Ascending aorta (tissue), 2 donors: ENCODE data around the gene ASB6. TPM values are rescaled to one million over a fixed set of nuclear protein-coding genes. Genes with fewer than 3 reads are reported as not detected.

Source experiments
- DNase-seq, 2 donors: peaks; one replicate each; pipeline ENCODE4 v3.0.0-alpha.2; 2019; ENCODE audit warnings: low spot score in 2 of 2
- H3K27ac ChIP-seq, 2 donors: fragments of 200-600 bp; sonication (generic); one replicate each; pipeline ENCODE4 v1.5.1; 2016 to 2017; ENCODE audit warnings: mild to moderate bottlenecking in 1 of 2
- H3K27me3 ChIP-seq: fragments of 200-600 bp; sonication (generic); one replicate; pipeline ENCODE4 v1.5.1; 2017
- H3K36me3 ChIP-seq, 2 donors: fragments of 200-600 bp; sonication (generic); one replicate each; pipeline ENCODE4 v1.5.1; 2016
- H3K4me1 ChIP-seq, 2 donors: fragments of 200-600 bp; sonication (generic); one replicate each; pipeline ENCODE4 v1.5.1; 2016 to 2017; ENCODE audit warnings: mild to moderate bottlenecking in 1 of 2
- H3K4me3 ChIP-seq, 2 donors: fragments of 200-600 bp; sonication (generic); one replicate each; pipeline ENCODE4 v1.5.1; 2016 to 2017; ENCODE audit warnings: mild to moderate bottlenecking in 1 of 2
- H3K9me3 ChIP-seq, 2 donors: fragments of 200-600 bp; sonication (generic); one replicate each; pipeline ENCODE4 v1.5.1; 2016
- intact Hi-C: fragments of 100-400 bp; cut with DNase I; formaldehyde crosslinking; loops from one replicate; pipeline ENCODE4 v1.15.1; 2023
- total RNA-seq: library from RNA; depleted of rRNA; stranded (reverse); fragments of >200 nt; gene quantifications from one replicate; pipeline ENCODE4 v1.1.0, GENCODE V29; 2016
- TF ChIP-seq, protein P1 (sequence below), 3 experiments: fragments of 200-600 bp in 2 of 3; fragments of 450-650 bp in 1 of 3; sonication (generic) in 2 of 3; IDR thresholded peaks; one replicate each; pipeline ENCODE4 v1.5.1; 2016 to 2019; ENCODE audit warnings: antibody characterized with exemption in 3 of 3, mild to moderate bottlenecking in 1 of 3, moderate library complexity in 1 of 3

Gene ASB6
- total RNA-seq, 1 donor from 2014 or later, result 29.7 TPM

DNA sequence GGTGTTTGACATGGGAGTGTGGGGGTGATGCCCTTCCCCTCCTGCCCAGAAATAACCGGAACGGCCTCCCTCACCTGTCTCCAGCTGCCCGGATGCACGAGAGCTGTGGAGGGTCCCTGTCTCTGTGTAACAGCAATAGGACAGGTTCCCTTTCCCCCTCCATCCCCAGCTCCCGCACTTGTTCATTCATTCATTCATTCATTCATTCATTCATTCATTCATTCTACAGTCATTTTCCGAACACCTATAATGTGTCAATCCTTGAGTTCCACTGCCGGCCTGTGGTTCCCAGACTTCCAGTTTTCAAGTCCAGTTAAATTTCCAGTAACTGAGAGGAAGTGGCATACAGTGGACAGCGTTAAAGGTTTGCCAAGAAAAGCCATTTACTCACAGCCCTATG lies 30.8 kb upstream of the ASB6 start:
- TF ChIP-seq, protein P1, sequence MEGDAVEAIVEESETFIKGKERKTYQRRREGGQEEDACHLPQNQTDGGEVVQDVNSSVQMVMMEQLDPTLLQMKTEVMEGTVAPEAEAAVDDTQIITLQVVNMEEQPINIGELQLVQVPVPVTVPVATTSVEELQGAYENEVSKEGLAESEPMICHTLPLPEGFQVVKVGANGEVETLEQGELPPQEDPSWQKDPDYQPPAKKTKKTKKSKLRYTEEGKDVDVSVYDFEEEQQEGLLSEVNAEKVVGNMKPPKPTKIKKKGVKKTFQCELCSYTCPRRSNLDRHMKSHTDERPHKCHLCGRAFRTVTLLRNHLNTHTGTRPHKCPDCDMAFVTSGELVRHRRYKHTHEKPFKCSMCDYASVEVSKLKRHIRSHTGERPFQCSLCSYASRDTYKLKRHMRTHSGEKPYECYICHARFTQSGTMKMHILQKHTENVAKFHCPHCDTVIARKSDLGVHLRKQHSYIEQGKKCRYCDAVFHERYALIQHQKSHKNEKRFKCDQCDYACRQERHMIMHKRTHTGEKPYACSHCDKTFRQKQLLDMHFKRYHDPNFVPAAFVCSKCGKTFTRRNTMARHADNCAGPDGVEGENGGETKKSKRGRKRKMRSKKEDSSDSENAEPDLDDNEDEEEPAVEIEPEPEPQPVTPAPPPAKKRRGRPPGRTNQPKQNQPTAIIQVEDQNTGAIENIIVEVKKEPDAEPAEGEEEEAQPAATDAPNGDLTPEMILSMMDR (IDR thresholded peaks at IDR 0.05), result no peak

DNA sequence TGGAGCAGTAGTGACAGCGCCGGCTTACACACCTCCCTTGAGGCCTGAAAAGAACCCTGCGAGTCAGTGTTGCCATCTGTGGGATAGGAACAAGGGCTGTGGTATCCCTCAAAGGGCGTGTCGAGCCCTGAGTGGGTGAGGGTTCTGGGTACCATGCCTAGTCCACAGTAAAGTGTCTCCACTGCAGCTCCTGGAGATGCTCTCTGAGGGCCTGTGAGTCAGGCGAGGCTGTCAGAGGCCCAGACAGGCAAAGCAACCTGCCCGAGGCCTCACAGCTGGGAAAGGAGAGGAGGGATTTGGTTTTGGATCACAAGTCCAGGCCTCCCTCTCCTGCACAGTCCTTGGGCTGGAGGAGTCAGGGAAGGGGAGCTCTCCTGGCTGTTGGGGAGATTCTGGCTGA lies 29.6 kb upstream of the ASB6 start:
- H3K27ac ChIP-seq, result peak overlapping the region; percentile 20 to 60
- H3K4me3 ChIP-seq, result no peak overlapping the region
- H3K4me1 ChIP-seq, result peaks cover 0 to 42% of the 10 kb centered on the region in 2 donors
- no peaks in the 10 kb centered on the region for H3K27me3 ChIP-seq
- intact Hi-C loops, result no loop called here
- H3K36me3 ChIP-seq, result no peaks in the 10 kb centered on the region
- TF ChIP-seq, protein P1 (IDR thresholded peaks at IDR 0.05), result no peak
- H3K9me3 ChIP-seq, result no peaks in the 10 kb centered on the region
- no peak for DNase-seq

More for the DNA sequence above, 30.8 kb upstream of the ASB6 start:
- no peaks in the 10 kb centered on the region for H3K36me3 ChIP-seq
- H3K9me3 ChIP-seq, result no peaks in the 10 kb centered on the region
- DNase-seq, result no peak
- peak overlapping the region in 1 of 2 donors; percentile 60 for H3K27ac ChIP-seq
- H3K4me1 ChIP-seq, result peaks cover 0 to 46% of the 10 kb centered on the region in 2 donors
- H3K4me3 ChIP-seq, result no peak overlapping the region
- intact Hi-C loops, result no loop called here
- no peaks in the 10 kb centered on the region for H3K27me3 ChIP-seq

DNA sequence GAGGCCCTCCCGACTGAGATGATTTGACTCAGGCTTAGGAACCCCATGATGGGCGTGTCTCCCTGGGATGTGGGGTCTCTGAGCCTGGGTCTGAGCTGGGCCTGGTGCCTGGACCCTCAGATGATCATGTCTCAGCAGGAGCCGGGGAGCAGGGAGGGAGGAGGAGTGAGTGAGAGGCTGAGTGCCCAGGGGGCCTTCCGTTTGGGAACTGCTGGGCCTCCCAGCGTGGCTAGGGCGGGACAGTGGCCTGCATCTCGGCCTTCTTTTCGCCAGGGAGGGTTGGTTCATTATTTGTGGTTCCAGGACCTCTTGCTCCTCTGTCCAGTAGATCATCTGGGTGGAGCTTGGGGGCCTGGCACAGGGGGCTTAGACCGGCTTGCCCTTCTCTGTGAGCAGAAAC lies 29.1 kb upstream of the ASB6 start:
- H3K27me3 ChIP-seq, result no peaks in the 10 kb centered on the region
- no peaks in the 10 kb centered on the region for H3K36me3 ChIP-seq
- H3K4me3 ChIP-seq, result no peak overlapping the region
- intact Hi-C loops, result no loop called here
- H3K4me1 ChIP-seq, result peaks cover 0 to 38% of the 10 kb centered on the region in 2 donors
- TF ChIP-seq, protein P1 (IDR thresholded peaks at IDR 0.05), result no peak
- no peaks in the 10 kb centered on the region for H3K9me3 ChIP-seq
- peak overlapping the region; percentile 20 to 60 for H3K27ac ChIP-seq
- DNase-seq, result peak in 1 of 2 donors; percentile 59

DNA sequence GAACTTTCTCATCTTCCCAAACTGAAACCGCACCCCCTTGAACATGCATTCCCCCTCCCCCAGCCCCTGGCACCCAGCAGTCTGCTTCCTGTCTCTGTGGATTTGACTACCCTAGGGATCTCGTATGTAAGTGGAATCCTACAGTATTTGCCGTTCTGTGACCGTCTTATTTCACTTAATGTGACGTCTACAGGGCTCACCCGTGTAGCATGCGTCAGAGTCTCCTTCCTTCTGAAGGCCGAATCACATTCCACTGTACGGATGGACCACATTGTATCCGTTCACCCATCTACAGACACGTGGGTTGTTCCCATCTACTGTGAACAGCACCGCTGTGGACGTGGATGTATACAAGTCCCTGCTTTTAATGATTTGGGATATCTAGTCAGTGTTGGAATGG lies 28.0 kb upstream of the ASB6 start:
- peak overlapping the region in 1 of 2 donors; percentile 34 for H3K4me3 ChIP-seq
- peak overlapping the region in 1 of 2 donors; percentile 70 for H3K27ac ChIP-seq
- H3K27me3 ChIP-seq, result no peaks in the 10 kb centered on the region
- peaks cover 0 to 36% of the 10 kb centered on the region in 2 donors for H3K4me1 ChIP-seq
- TF ChIP-seq, protein P1 (IDR thresholded peaks at IDR 0.05), result no peak
- H3K36me3 ChIP-seq, result no peaks in the 10 kb centered on the region
- H3K9me3 ChIP-seq, result no peaks in the 10 kb centered on the region
- intact Hi-C loops, result no loop called here
- DNase-seq, result no peak

DNA sequence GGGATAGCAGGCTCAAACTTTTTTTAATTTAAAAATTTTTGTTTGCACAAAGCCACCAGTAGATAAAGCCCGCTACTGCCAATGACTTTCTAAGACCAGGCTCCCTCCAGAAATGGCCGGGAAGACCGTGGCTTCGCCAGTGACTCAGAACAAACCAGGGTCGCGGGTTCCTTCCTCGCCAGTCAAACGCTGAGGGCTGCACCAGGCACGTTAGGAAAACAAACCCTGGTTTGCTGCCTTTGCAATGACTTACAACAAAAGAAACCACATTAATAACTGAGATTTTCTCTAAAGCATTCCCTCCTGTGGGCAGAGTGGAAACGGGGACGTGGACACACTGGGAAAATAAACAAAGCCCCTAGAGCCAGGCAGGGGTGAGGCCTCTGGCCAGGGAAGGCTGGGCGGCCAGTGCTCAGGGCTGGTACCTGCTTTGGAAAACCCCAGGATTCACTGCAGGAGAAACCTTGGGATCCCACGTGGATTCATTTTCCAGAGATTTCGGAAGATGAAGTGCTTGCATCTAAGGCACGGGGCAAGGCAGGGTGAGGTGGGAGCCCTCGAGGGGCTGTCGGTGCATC lies 27.3 kb upstream of the ASB6 start:
- no peaks in the 10 kb centered on the region for H3K9me3 ChIP-seq
- DNase-seq, result peak in 1 of 2 donors; percentile 77
- TF ChIP-seq, protein P1 (IDR thresholded peaks at IDR 0.05), result no peak
- peak overlapping the region in 1 of 2 donors; percentile 34 for H3K4me3 ChIP-seq
- intact Hi-C loops, result no loop called here
- peak overlapping the region; percentile 66 to 74 for H3K27ac ChIP-seq
- no peaks in the 10 kb centered on the region for H3K36me3 ChIP-seq
- no peaks in the 10 kb centered on the region for H3K27me3 ChIP-seq
- peaks cover 0 to 36% of the 10 kb centered on the region in 2 donors for H3K4me1 ChIP-seq
